ENCODE measurements around the gene RUNX3.

Gene RUNX3

GRCh38 chr1:24856787-24857506 lies 73.1 kb downstream of the RUNX3 start:
- H3K4me3 ChIP-seq (ENCODE audit: low read depth, low read length), result no peak overlapping the region
- no peak for TF ChIP-seq CTCF (IDR thresholded peaks at IDR 0.05; ENCODE audit: borderline replicate concordance, insufficient read depth, low read depth, low read length)

- no peak overlapping the region for H3K4me3 ChIP-seq (ENCODE audit: low read depth, low read length)
- no peak for TF ChIP-seq CTCF (IDR thresholded peaks at IDR 0.05; ENCODE audit: borderline replicate concordance, insufficient read depth, low read depth, low read length)
Observed at GRCh38 chr1:24855474-24855873, 74.6 kb downstream of the RUNX3 start.

GRCh38 chr1:24853649-24854048 lies 76.4 kb downstream of the RUNX3 start:
- no peak overlapping the region for H3K4me3 ChIP-seq (ENCODE audit: low read depth, low read length)
- no peak for TF ChIP-seq CTCF (IDR thresholded peaks at IDR 0.05; ENCODE audit: borderline replicate concordance, insufficient read depth, low read depth, low read length)

- TF ChIP-seq CTCF (IDR thresholded peaks at IDR 0.05; ENCODE audit: borderline replicate concordance, insufficient read depth, low read depth, low read length), result no peak
- no peak overlapping the region for H3K4me3 ChIP-seq (ENCODE audit: low read depth, low read length)
Observed at GRCh38 chr1:24850328-24850920, 79.7 kb downstream of the RUNX3 start.

- TF ChIP-seq CTCF (IDR thresholded peaks at IDR 0.05; ENCODE audit: borderline replicate concordance, insufficient read depth, low read depth, low read length), result peak; percentile 52
- no peak overlapping the region for H3K4me3 ChIP-seq (ENCODE audit: low read depth, low read length)
Observed at GRCh38 chr1:24849672-24850295, 80.3 kb downstream of the RUNX3 start.
